ENCODE data around the gene PGAP1.

DNA sequence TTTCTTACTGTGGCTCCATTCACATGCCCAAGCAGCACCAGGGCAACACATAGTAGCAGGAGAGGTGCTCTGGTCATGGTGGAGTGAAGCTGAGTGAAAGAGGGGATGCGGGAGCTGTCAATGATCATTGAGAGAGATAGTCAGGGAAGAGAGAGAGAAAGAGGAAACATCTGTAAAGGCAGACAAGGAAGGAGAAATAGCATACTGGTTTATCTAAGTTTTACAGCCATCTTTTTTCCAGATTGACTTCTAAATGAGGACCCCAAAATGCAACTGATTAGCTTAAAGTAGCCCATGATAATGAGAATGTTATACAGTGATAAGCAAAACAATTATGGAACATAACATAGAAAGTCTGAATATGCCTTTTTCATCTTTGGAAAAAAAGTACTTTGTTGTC lies 117.2 kb downstream of the PGAP1 start, which contains the start of gene C2orf66:
- TF ChIP-seq SUZ12 (IDR thresholded peaks at IDR 0.05; ENCODE audit: extremely low read depth, insufficient read depth, insufficient read length): no peak
- no peak for TF ChIP-seq YY1 (IDR thresholded peaks at IDR 0.05; ENCODE audit: insufficient read depth, insufficient read length)
- no peak for TF ChIP-seq ZNF274 (IDR thresholded peaks at IDR 0.05; ENCODE audit: low read depth, low read length)
